ENCODE measurements around the gene ARL2BP. TPM values are rescaled to one million over a fixed set of nuclear protein-coding genes. Genes with fewer than 3 reads are reported as not detected.

ARL2BP gene
- total RNA-seq, 4 donors from 2014 or later = 10.3 to 39.6 (median 36.5) TPM

- no peak overlapping the region for H3K4me3 ChIP-seq
- TF ChIP-seq, protein P1, sequence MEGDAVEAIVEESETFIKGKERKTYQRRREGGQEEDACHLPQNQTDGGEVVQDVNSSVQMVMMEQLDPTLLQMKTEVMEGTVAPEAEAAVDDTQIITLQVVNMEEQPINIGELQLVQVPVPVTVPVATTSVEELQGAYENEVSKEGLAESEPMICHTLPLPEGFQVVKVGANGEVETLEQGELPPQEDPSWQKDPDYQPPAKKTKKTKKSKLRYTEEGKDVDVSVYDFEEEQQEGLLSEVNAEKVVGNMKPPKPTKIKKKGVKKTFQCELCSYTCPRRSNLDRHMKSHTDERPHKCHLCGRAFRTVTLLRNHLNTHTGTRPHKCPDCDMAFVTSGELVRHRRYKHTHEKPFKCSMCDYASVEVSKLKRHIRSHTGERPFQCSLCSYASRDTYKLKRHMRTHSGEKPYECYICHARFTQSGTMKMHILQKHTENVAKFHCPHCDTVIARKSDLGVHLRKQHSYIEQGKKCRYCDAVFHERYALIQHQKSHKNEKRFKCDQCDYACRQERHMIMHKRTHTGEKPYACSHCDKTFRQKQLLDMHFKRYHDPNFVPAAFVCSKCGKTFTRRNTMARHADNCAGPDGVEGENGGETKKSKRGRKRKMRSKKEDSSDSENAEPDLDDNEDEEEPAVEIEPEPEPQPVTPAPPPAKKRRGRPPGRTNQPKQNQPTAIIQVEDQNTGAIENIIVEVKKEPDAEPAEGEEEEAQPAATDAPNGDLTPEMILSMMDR (IDR thresholded peaks at IDR 0.05) = no peak
- TF ChIP-seq EP300 (IDR thresholded peaks at IDR 0.05; ENCODE audit: low read depth) = no peak
- no peak for TF ChIP-seq POLR2AphosphoS5 (IDR thresholded peaks at IDR 0.05)
- no peak for TF ChIP-seq POLR2A (IDR thresholded peaks at IDR 0.05)
- no peak overlapping the region for H3K27ac ChIP-seq
- no peaks in the 10 kb centered on the region for H3K9me3 ChIP-seq
- in situ Hi-C loops (cut with MboI; ENCODE audit: low pct_ligation_motif_present in 1 of 4, low pct_unique_long_range_greater_than_20kb in 1 of 4, low sequenced_read_pairs in 3 of 4) (no loop called here), intact Hi-C loops (cut with DNase I; ENCODE audit: low total_unique reads) (no loop called here)
- no peak for DNase-seq
- H3K36me3 ChIP-seq = peaks cover 0 to 6% (median 1%) of the 10 kb centered on the region in 4 donors
- H3K27me3 ChIP-seq = no peaks in the 10 kb centered on the region
- WGBS, 2 donors (ENCODE audit: low coverage in 1 of 2) = 92% methylated on average over 13 of the region's 13 CpGs; no CpG with 5 or more reads in 1 of the 2 donors
- peaks cover 0 to 7% (median 4%) of the 10 kb centered on the region in 4 donors for H3K4me1 ChIP-seq
Measured at GRCh38 chr16:57257455-57258070, 12.5 kb downstream of the ARL2BP start.

DNA sequence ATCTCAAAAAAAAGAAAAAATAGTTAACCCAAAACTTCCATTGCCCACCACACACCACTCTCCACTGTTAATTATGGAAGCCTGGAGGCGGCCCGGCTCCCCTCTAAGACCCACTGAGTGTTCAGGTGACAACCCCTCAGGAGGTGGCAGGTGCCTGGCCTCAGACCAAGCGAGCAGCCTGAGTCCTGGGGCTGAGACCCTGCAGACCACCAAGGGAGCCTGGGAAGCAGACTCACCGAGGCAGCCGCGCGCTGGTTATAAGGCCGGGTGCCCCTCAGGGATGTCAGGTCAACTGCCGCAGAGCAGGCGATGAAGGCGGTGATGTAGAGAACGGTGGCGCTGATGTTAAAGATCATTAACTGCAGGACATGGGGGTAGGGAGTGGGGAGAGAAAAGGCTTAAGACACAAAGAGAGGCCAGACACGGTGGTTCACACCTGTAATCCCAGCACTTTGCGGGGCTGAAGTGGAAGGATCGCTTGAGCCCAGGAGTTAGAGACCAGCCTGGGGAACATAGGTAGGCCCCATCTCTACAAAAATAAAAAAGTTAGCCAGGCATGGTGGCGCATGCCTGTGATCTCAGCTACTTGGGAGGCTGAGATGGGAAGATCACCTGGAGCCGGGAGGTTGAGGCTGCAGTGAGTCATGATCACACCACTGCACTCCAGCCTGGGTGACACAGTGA lies 13.3 kb downstream of the ARL2BP start:
- no peaks in the 10 kb centered on the region for H3K27me3 ChIP-seq
- WGBS, 2 donors (ENCODE audit: low coverage in 1 of 2) = 93 to 98% methylated on average over 5 to 18 of the region's 18 CpGs
- H3K4me3 ChIP-seq = no peak overlapping the region
- peak; percentile 5 for DNase-seq
- H3K9me3 ChIP-seq = no peaks in the 10 kb centered on the region
- in situ Hi-C loops (cut with MboI; ENCODE audit: low pct_ligation_motif_present in 1 of 4, low pct_unique_long_range_greater_than_20kb in 1 of 4, low sequenced_read_pairs in 3 of 4) = no loop called here
- H3K36me3 ChIP-seq = peaks cover 0 to 4% (median 0%) of the 10 kb centered on the region in 4 donors
- intact Hi-C loops (cut with DNase I; ENCODE audit: low total_unique reads) = no loop called here
- TF ChIP-seq POLR2A (IDR thresholded peaks at IDR 0.05) (no peak), EP300 (IDR thresholded peaks at IDR 0.05; ENCODE audit: low read depth) (no peak), POLR2AphosphoS5 (IDR thresholded peaks at IDR 0.05) (no peak)
- TF ChIP-seq, protein P1 (IDR thresholded peaks at IDR 0.05) = no peak
- no peak overlapping the region for H3K27ac ChIP-seq
- H3K4me1 ChIP-seq = peaks cover 0 to 7% (median 4%) of the 10 kb centered on the region in 4 donors

GRCh38 chr16:57258910-57259475 lies 13.9 kb downstream of the ARL2BP start:
- WGBS, 2 donors (ENCODE audit: low coverage in 1 of 2) = 75% methylated on average over 1 of the region's 1 CpG; no CpG with 5 or more reads in 1 of the 2 donors
- H3K9me3 ChIP-seq = no peaks in the 10 kb centered on the region
- intact Hi-C loops (cut with DNase I; ENCODE audit: low total_unique reads) (no loop called here), in situ Hi-C loops (cut with MboI; ENCODE audit: low pct_ligation_motif_present in 1 of 4, low pct_unique_long_range_greater_than_20kb in 1 of 4, low sequenced_read_pairs in 3 of 4) (no loop called here)
- DNase-seq = peak; percentile 4
- peaks cover 0 to 4% (median 0%) of the 10 kb centered on the region in 4 donors for H3K36me3 ChIP-seq
- no peaks in the 10 kb centered on the region for H3K27me3 ChIP-seq
- H3K4me3 ChIP-seq = no peak overlapping the region
- TF ChIP-seq POLR2AphosphoS5 (IDR thresholded peaks at IDR 0.05) = no peak
- TF ChIP-seq EP300 (IDR thresholded peaks at IDR 0.05; ENCODE audit: low read depth) = no peak
- TF ChIP-seq, protein P1 (IDR thresholded peaks at IDR 0.05) = no peak
- TF ChIP-seq POLR2A (IDR thresholded peaks at IDR 0.05) = no peak
- H3K4me1 ChIP-seq = peaks cover 0 to 7% (median 4%) of the 10 kb centered on the region in 4 donors
- H3K27ac ChIP-seq = no peak overlapping the region

DNA sequence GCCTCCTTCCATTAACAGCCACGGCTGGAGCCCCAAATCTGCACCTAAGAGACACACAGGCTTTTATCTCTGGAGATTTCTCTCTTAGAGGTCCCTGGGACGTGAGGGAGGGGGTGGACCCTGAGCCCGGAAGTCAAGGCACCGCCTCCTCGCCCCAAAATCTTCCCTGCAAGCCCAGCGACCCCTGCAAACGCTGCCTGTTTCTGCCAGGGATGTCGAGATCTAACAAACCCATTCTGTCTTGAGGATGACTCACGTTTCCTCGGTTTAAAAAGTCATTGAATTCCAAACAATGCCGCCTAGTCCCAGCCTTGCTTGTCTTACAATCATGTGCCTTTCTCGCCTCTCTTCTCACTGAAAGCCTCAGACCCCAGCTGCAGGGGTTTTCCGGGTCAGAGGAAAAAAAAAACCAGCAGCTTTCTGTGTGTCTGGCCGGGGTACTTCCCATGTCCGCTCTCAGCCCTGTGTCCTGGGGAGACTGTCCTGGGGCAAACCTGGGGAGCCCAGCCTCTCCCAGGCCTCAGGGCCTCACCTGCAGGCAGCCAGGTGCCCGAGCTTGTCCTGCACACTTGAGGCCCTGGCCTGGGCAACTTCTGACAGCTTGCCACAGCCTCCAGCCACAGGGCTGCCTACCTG lies 15.4 kb downstream of the ARL2BP start:
- peak overlapping the region in 3 of 4 donors; percentile 4 to 48 (median 46) for H3K27ac ChIP-seq
- no peak overlapping the region for H3K4me3 ChIP-seq
- intact Hi-C loops (cut with DNase I; ENCODE audit: low total_unique reads) (no loop called here), in situ Hi-C loops (cut with MboI; ENCODE audit: low pct_ligation_motif_present in 1 of 4, low pct_unique_long_range_greater_than_20kb in 1 of 4, low sequenced_read_pairs in 3 of 4) (no loop called here)
- H3K36me3 ChIP-seq = peaks cover 0 to 1% (median 0%) of the 10 kb centered on the region in 4 donors
- peak; percentile 7 for DNase-seq
- TF ChIP-seq EP300 (IDR thresholded peaks at IDR 0.05; ENCODE audit: low read depth) (no peak), POLR2AphosphoS5 (IDR thresholded peaks at IDR 0.05) (no peak), POLR2A (IDR thresholded peaks at IDR 0.05) (no peak)
- TF ChIP-seq, protein P1 (IDR thresholded peaks at IDR 0.05) = no peak
- H3K4me1 ChIP-seq = peaks cover 0 to 17% (median 7%) of the 10 kb centered on the region in 4 donors
- 51% methylated on average over 16 of the region's 16 CpGs; no CpG with 5 or more reads in 1 of the 2 donors for WGBS, 2 donors (ENCODE audit: low coverage in 1 of 2)
- no peaks in the 10 kb centered on the region for H3K9me3 ChIP-seq
- H3K27me3 ChIP-seq = no peaks in the 10 kb centered on the region
